Right atrium auricular region (tissue), 2 donors: ENCODE data around the gene APP. TPM values are rescaled to one million over a fixed set of nuclear protein-coding genes. Genes with fewer than 3 reads are reported as not detected.
A peak's percentile ranks its signal among the peaks of the same experiment; 100 is the strongest.

Experiments used
- DNase-seq: peaks from one replicate; pipeline ENCODE4 v3.0.0-alpha.2; 2019; ENCODE audit warnings: low spot score
- H3K27ac ChIP-seq, 2 donors: fragments of 200-600 bp; sonication (generic); 1 replicate in 1 of 2; 2 replicates in 1 of 2; pipeline ENCODE4 v1.5.1; 2016 to 2019
- H3K27me3 ChIP-seq, 2 donors: fragments of 200-600 bp; sonication (generic); one replicate each; pipeline versions ENCODE4 v1.5.1 to v1.6.0; 2017 to 2019
- H3K36me3 ChIP-seq: fragments of 200-600 bp; sonication (generic); one replicate; pipeline ENCODE4 v1.5.1; 2016
- H3K4me1 ChIP-seq, 2 donors: fragments of 200-600 bp; sonication (generic); one replicate each; pipeline versions ENCODE4 v1.5.1 to v1.6.0; 2017 to 2019
- H3K4me3 ChIP-seq, 2 donors: fragments of 200-600 bp; sonication (generic); 1 replicate in 1 of 2; 2 replicates in 1 of 2; pipeline ENCODE4 v1.5.1; 2017 to 2019; ENCODE audit warnings: mild to moderate bottlenecking in 1 of 2, moderate library complexity in 1 of 2
- H3K9me3 ChIP-seq, 2 donors: fragments of 200-600 bp; sonication (generic); one replicate each; pipeline ENCODE4 v1.5.1; 2019
- CTCF ChIP-seq, 2 donors: fragments of 200-600 bp; sonication (generic); IDR thresholded peaks; one replicate each; pipeline ENCODE4 v1.5.1; 2019; ENCODE audit warnings: antibody characterized with exemption in 2 of 2
- total RNA-seq, 2 donors: library from RNA; depleted of rRNA; stranded (reverse); fragments of >200 nt; gene quantifications; one replicate each; pipeline ENCODE4 v1.1.0, GENCODE V29; 2016

Gene APP
- total RNA-seq, 2 donors from 2014 or later = 326 to 389 TPM

DNA sequence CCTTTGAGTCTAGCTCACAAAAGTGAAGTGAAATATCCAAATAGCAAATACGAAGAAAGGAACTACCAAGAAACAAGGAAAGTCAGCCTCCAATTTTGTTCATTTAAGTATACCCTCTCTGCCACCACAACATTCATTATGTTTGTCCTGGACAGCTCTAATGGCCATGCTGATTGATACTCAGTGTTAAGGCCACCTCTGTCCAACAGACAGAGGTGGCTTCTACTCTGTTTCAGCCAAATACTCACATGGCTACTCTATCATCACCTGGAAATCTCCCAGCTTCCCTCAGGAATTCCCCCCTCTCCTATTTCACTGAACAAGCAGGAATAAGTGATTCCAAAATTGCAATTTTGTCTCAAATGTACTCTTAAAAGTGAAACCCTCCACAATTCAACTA, 10.7 kb downstream of the APP start:
- DNase-seq = no peak
- H3K36me3 ChIP-seq = no peaks in the 10 kb centered on the region
- H3K9me3 ChIP-seq = no peaks in the 10 kb centered on the region
- H3K27ac ChIP-seq = no peak overlapping the region
- H3K4me3 ChIP-seq = no peak overlapping the region
- no peak for TF ChIP-seq CTCF (IDR thresholded peaks at IDR 0.05)
- H3K27me3 ChIP-seq = no peaks in the 10 kb centered on the region
- peaks cover 0 to 23% of the 10 kb centered on the region in 2 donors for H3K4me1 ChIP-seq

DNA sequence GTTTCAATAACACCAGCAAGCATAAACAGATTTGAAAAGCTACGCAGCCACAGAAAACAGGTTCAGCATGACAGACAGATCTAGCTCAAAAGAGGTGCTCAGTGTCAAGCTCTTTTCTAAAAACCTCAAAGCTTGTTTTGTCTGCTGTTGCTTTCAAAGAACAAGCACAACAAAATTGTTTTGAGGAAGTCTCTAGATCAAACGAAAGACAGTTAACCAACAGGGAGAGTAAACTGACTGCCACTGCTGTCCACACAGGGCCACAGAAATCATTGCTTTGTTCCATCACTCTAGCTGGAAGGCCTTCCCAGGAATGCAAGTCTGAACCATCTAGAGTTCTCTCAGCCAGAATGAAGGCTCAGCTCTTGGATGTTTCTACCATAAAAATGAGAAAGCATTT, 12.8 kb downstream of the APP start:
- Histone ChIP-seq H3K27ac (no peak overlapping the region), H3K9me3 (no peaks in the 10 kb centered on the region), H3K27me3 (no peaks in the 10 kb centered on the region), H3K36me3 (no peaks in the 10 kb centered on the region), H3K4me3 (no peak overlapping the region), H3K4me1 (peaks cover 0 to 23% of the 10 kb centered on the region in 2 donors)
- DNase-seq = no peak
- no peak for TF ChIP-seq CTCF (IDR thresholded peaks at IDR 0.05)

DNA sequence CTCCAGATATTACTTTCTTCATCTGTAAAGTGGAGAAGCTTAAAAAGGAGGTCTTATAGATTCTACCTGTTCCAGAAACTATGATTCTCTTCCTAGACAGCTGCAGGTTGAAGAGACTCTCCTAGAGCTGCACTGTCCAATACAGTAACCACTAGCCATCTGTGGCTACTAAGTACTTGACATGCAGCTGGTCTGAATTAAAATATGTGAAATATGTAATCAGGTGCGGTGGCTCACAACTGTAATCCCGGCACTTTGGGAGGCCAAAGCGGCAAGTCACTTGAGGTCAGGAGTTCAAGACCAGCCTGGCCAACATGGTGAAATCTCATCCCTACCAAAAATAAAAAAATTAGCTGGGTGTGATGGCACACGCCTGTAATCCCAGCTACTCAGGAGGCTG, 15.8 kb downstream of the APP start:
- no peak for TF ChIP-seq CTCF (IDR thresholded peaks at IDR 0.05)
- H3K27ac ChIP-seq = no peak overlapping the region
- no peak for DNase-seq

DNA sequence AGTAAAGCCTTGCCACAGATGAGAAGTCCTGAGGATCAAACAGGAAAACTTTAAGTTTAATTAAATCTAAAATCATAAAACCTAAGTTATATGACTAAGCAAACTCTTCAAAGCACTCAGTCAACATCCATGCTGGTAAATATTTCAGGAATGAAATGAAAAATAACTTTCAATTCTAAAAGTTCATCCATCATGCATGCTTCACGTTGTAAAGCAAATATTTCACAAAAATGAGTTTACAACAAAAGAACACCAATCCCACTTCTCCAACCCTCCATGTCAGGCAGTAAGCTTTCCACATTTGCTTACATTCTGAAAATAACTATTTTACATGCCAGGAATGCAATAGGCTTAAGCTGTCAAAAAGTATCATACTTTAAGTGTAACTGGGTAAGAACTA, 16.8 kb downstream of the APP start:
- no peak for DNase-seq
- no peak overlapping the region for H3K4me3 ChIP-seq
- H3K4me1 ChIP-seq = peaks cover 0 to 16% of the 10 kb centered on the region in 2 donors
- H3K9me3 ChIP-seq = no peaks in the 10 kb centered on the region
- no peaks in the 10 kb centered on the region for H3K27me3 ChIP-seq
- H3K27ac ChIP-seq = no peak overlapping the region
- TF ChIP-seq CTCF (IDR thresholded peaks at IDR 0.05) = no peak
- H3K36me3 ChIP-seq = no peaks in the 10 kb centered on the region

More for the DNA sequence above, 15.8 kb downstream of the APP start:
- H3K27me3 ChIP-seq = no peaks in the 10 kb centered on the region
- peaks cover 0 to 15% of the 10 kb centered on the region in 2 donors for H3K4me1 ChIP-seq
- H3K36me3 ChIP-seq = no peaks in the 10 kb centered on the region
- no peak overlapping the region for H3K4me3 ChIP-seq
- no peaks in the 10 kb centered on the region for H3K9me3 ChIP-seq

- H3K36me3 ChIP-seq = no peaks in the 10 kb centered on the region
- H3K4me3 ChIP-seq = no peak overlapping the region
- no peaks in the 10 kb centered on the region for H3K27me3 ChIP-seq
- no peaks in the 10 kb centered on the region for H3K9me3 ChIP-seq
- no peak for DNase-seq
- H3K4me1 ChIP-seq = peaks cover 0 to 24% of the 10 kb centered on the region in 2 donors
- TF ChIP-seq CTCF (IDR thresholded peaks at IDR 0.05) = no peak
- H3K27ac ChIP-seq = peak overlapping the region; percentile 17 to 46
These were observed 21.7 kb downstream of the APP start for GRCh38 chr21:26148840-26149354.
